NCI-H2196 (cell line): Measurements from ENCODE around the gene UNC45A.
"Not testable (repeated sequence)": the region's sequence is repeated elsewhere in the genome, so short reads cannot be mapped to it uniquely, and the experiment has no call there.

Experiments used
- DNase-seq: peaks from one replicate; lab custom pipeline; 2025; ENCODE audit not compliant: unreplicated experiment; lab: John Stamatoyannopoulos, UW

The UNC45A gene

GRCh38 chr15:90915808-90916440 lies 19.2 kb upstream of the UNC45A start:
- DNase-seq: no peak

GRCh38 chr15:90916461-90916860 lies 18.6 kb upstream of the UNC45A start:
- no peak for DNase-seq

GRCh38 chr15:90917569-90917968 lies 17.5 kb upstream of the UNC45A start:
- DNase-seq: no peak

GRCh38 chr15:90918034-90918788 lies 16.9 kb upstream of the UNC45A start:
- DNase-seq: no peak

- DNase-seq: no peak
Observed at GRCh38 chr15:90918835-90919234, 16.2 kb upstream of the UNC45A start.

- no peak for DNase-seq
Observed at GRCh38 chr15:90921887-90922286, 13.2 kb upstream of the UNC45A start.

- not testable (repeated sequence) for DNase-seq
Observed at GRCh38 chr15:90922712-90923322, 12.3 kb upstream of the UNC45A start.

GRCh38 chr15:90924375-90924774 lies 10.7 kb upstream of the UNC45A start:
- no peak for DNase-seq

- DNase-seq: not testable (repeated sequence)
Observed at GRCh38 chr15:90926766-90927165, 8.3 kb upstream of the UNC45A start.

- DNase-seq: not testable (repeated sequence)
Observed at GRCh38 chr15:90928106-90928505, 7.0 kb upstream of the UNC45A start.

- DNase-seq: no peak
Observed at GRCh38 chr15:90929246-90930019, 5.7 kb upstream of the UNC45A start.

- DNase-seq: no peak
Observed at GRCh38 chr15:90930861-90931574, 4.1 kb upstream of the UNC45A start.

GRCh38 chr15:90931575-90931827 lies 3.6 kb upstream of the UNC45A start:
- DNase-seq: no peak

GRCh38 chr15:90931828-90932659 lies 3.0 kb upstream of the UNC45A start, which contains the start of gene HDDC3:
HDDC3 (minus strand) TSS chr15:90932549; CDS start chr15:90932540, 9 bp downstream.
- peak; percentile 76 for DNase-seq

- DNase-seq: no peak
Observed at GRCh38 chr15:90932660-90932991, 2.5 kb upstream of the UNC45A start.

GRCh38 chr15:90933301-90933700 lies 1.8 kb upstream of the UNC45A start:
- DNase-seq: no peak

- DNase-seq: peak; percentile 66
Observed at GRCh38 chr15:90934256-90934948, 683 bp upstream of the UNC45A start.

- no peak for DNase-seq
Observed at GRCh38 chr15:90936823-90937222, 1.7 kb downstream of the UNC45A start.

GRCh38 chr15:90938261-90938660 lies 3.2 kb downstream of the UNC45A start:
- DNase-seq: no peak

GRCh38 chr15:90939756-90940155 lies 4.7 kb downstream of the UNC45A start:
- DNase-seq: no peak
